HG03175 (cell line): ENCODE results near the gene HOXD4.

Experiments used
- ATAC-seq: cut with Tn5 transposase; IDR thresholded peaks from one replicate; pipeline ENCODE4 v1.9.1; 2021; ENCODE audit warnings: mild to moderate bottlenecking, moderate library complexity; ENCODE audit not compliant: unreplicated experiment

Gene HOXD4

DNA sequence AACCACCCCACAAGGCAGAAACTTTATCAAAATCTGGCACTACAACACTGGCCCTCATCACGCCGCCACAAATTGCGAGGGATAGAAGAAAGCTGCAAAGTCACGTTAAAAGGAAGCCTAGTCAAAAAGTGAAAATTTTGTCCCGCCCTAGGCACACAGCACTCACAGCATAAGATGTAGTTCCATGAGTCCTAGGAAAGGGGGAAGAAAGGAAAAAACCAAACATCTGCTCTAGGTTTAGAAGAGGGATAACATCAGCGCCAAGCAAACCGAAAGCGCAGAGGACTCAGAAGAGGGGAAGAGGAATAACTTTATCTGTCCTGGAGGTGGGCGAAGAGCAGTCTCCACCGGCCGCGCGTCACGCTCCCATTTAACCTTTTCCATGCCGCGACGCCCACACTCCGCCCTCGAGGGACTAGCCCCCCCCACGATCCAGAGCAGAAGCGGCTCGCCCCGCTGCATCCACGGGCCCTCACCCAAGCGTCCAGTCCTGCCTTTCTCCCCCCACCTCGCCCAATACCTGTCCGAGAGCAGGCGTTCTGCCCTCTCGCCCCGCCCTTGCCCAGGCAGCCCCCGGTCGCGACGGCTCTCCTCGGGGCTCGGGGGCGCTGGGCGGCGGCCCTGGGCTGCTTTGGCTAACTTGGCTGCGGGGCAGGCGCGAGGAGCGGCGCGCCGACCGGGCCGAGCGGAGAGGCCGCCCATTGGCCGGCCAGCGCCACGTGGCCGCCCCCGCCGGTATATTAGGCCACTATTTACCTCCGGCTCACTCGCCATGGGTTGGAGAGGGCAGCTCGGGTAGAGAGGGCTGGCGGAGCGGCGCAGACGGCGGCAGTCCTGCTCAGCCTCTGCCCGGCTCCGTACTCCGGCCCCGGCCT lies 36.8 kb downstream of the HOXD4 start, which contains the start of gene HOXD1:
Gene HOXD1 (plus strand): TSS at position 770 of the 875 bp plus-strand sequence. CDS start 134 bp downstream, outside the sequence.
- peak; percentile 51 for ATAC-seq

DNA sequence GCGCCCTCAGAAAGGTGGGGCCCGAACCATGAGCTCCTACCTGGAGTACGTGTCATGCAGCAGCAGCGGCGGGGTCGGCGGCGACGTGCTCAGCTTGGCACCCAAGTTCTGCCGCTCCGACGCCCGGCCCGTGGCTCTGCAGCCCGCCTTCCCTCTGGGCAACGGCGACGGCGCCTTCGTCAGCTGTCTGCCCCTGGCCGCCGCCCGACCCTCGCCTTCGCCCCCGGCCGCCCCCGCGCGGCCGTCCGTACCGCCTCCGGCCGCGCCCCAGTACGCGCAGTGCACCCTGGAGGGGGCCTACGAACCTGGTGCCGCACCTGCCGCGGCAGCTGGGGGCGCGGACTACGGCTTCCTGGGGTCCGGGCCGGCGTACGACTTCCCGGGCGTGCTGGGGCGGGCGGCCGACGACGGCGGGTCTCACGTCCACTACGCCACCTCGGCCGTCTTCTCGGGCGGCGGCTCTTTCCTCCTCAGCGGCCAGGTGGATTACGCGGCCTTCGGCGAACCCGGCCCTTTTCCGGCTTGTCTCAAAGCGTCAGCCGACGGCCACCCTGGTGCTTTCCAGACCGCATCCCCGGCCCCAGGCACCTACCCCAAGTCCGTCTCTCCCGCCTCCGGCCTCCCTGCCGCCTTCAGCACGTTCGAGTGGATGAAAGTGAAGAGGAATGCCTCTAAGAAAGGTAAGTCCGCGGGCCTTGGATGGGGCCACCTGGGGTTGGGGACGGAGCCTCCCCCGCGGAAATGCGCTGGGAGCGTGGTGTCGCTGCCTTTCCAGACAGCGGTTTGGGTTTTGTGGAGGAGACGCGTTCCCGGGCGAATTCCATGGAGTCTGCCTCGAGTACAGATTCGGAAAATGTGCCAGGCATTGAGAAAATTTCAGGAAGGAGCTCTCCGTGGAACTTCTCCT lies 37.7 kb downstream of the HOXD4 start:
- peak; percentile 21 for ATAC-seq

DNA sequence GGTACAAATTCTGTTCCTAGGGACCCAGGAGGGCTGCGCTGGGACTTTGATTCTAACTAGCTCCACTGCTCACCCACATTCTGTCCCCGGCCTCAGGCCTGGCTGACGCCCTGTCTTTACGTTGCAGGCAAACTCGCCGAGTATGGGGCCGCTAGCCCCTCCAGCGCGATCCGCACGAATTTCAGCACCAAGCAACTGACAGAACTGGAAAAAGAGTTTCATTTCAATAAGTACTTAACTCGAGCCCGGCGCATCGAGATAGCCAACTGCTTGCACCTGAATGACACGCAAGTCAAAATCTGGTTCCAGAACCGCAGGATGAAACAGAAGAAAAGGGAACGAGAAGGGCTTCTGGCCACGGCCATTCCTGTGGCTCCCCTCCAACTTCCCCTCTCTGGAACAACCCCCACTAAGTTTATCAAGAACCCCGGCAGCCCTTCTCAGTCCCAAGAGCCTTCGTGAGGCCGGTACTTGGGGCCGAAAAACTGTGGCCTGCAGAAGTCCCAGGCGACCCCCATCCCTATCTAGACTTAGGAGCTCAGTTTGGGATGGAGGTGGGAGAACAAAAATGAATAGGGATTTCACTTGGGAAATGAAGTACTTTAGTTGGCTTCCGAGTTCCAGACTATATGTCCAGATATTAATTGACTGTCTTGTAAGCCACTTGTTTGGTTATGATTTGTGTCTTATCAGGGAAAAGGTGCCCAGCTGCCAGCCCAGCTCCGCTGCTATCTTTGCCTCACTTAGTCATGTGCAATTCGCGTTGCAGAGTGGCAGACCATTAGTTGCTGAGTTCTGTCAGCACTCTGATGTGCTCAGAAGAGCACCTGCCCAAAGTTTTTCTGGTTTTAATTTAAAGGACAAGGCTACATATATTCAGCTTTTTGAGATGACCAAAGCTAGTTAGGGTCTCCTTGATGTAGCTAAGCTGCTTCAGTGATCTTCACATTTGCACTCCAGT lies 38.6 kb downstream of the HOXD4 start:
- no peak for ATAC-seq

DNA sequence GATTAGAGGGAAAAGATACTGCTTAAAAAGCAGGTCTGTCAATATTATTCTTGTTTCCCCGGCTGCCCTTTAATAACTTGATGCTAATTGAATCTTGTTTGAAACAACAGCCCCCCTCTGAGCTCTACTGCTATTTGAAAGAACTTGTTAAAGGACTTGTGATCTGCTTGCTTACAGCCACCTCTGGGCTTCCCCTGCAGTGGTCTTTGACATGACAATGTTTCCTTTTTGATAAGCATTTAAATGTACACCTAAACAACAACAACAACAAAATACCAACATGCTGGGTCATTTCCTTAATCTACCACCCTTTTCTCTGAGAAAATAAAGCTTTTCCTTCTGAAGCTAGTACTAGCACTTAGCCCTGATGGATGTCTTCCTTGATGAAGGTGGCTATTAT lies 41.0 kb downstream of the HOXD4 start:
- ATAC-seq, result no peak

DNA sequence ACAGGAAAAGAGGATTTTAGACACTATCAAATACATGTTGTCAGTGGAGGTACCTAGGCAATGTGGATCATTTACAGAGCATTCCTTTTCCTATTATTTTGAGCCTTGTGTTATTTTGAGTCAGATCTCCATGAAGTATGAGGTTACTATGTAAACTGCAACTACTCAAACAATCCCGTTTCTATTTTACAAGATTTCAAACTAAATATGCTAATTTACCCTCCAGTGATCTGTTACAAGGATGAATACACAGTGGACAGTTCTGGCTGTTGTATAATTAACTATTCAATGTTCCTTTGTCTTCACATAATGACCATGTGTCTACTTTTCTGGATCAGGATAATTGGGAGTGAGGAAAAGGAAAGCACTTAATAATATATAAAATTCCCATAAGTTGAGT lies 41.7 kb downstream of the HOXD4 start:
- no peak for ATAC-seq

DNA sequence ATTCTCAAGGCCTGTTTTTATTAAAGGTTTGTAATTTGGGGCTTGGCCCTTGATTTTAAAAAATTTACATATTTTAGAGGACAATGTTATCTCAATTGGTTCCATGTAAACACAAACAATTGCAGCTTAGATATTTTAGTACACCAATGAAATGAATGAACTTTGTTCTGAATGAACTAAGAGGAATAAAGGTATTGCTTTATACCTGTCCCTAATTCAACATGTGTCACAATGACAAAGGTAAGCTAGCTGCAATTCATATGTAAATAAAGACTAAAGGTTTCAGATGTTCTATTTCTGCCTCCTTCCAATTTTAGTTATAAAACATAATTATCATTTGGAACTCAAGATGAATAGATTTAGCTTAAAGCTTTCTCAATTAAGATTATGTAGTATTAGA lies 48.6 kb downstream of the HOXD4 start:
- ATAC-seq, result no peak

DNA sequence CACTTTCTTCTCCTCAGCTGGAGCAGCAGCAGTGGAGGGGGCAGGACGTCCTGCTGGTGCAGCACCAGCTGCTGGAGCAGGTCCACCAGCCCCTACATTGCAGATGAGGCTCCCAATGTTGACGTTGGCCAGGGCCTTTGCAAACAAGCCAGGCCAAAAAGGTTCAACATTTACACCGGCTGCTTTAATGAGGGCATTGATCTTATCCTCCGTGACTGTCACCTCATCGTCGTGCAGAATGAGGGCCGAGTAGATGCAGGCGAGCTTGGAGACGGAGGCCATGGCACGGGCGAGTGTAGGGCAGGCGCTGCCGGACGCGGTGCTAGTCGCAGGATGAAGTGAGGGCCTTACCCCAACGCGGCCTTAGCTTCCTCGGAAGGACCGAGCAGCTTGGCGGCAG lies 49.6 kb downstream of the HOXD4 start:
- no peak for ATAC-seq

DNA sequence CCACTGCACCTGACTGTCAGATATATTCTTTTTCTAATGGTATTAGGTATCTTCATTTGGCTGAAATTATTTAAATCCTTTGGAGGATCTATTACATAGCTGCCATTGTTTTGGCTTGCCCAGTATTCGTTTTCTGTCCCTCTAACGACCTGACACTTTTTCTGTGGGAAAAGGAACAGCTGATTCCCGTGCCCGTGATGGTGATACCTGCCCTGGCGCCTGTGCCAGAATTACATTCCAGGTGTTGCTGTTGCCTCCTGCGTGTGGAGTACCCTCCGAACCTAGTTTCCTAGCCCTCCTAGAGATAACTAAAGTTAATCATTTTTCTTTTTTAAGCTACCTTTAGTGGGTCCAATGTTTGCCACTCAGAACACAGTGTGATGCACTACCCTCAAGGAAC lies 51.1 kb downstream of the HOXD4 start:
- no peak for ATAC-seq
